AG09309 (cell line): Measurements from ENCODE around the gene GCAT.

ENCODE experiments used
- DNase-seq: peaks from one replicate; pipeline ENCODE4 v3.0.0-alpha.2; 2010; ENCODE audit warnings: low read depth
- H3K4me3 ChIP-seq: 2 replicates; pipeline ENCODE4 v1.5.1; 2011; ENCODE audit warnings: mild to moderate bottlenecking, low read depth, low read length, moderate library complexity; ENCODE audit not compliant: control insufficient read depth
- TF ChIP-seq, protein P1 (sequence below): IDR thresholded peaks from 2 replicates; pipeline ENCODE4 v1.5.1; 2011; ENCODE audit warnings: mild to moderate bottlenecking, low read depth, low read length, inconsistent platforms; ENCODE audit not compliant: insufficient read depth, control insufficient read depth; ENCODE audit errors: missing control alignments

The GCAT gene

DNA sequence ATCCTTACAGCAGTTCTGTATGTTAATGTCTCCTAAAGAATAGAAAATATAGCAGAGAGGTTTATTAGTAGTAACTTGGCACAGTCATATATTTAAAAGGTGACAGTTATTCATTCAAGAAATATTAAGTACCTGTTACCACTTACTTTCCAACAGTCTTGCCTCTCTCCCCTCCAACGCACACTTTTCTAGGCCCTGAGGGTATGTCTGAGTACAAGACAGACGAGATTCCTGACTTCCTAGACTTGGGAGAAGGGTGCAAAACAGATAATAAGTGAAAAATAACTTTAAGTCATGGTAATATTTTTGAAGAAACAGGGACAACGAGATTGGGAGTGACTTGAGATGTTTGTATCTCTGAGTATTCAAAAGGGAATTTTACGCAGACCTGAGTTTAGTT is 43.1 kb downstream of the GCAT start:
- no peak for DNase-seq
- TF ChIP-seq, protein P1, sequence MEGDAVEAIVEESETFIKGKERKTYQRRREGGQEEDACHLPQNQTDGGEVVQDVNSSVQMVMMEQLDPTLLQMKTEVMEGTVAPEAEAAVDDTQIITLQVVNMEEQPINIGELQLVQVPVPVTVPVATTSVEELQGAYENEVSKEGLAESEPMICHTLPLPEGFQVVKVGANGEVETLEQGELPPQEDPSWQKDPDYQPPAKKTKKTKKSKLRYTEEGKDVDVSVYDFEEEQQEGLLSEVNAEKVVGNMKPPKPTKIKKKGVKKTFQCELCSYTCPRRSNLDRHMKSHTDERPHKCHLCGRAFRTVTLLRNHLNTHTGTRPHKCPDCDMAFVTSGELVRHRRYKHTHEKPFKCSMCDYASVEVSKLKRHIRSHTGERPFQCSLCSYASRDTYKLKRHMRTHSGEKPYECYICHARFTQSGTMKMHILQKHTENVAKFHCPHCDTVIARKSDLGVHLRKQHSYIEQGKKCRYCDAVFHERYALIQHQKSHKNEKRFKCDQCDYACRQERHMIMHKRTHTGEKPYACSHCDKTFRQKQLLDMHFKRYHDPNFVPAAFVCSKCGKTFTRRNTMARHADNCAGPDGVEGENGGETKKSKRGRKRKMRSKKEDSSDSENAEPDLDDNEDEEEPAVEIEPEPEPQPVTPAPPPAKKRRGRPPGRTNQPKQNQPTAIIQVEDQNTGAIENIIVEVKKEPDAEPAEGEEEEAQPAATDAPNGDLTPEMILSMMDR: no peak
- H3K4me3 ChIP-seq: no peak overlapping the region

DNA sequence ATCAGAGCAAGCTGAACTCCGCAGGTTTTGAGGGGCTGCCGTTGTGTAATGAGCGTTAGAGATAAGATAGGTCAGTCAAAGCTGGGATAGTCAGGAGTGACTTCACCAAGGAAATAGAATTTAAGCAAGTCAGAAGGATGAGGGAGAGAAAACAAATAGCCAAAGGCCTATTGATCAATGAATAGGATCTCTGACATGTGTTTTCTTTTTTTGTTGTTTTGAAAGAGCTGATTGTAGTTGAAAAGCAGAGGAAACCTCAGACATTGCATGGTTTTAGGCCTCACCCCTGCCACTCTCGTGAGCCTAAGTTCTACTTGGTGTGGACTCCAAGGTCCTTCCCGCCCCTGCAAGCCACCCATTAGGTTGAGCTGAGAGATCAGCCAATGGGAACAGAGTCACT is 44.7 kb downstream of the GCAT start:
- DNase-seq: no peak
- TF ChIP-seq, protein P1: no peak
- H3K4me3 ChIP-seq: no peak overlapping the region

- DNase-seq: no peak
- H3K4me3 ChIP-seq: no peak overlapping the region
- TF ChIP-seq, protein P1: no peak
These were observed 47.2 kb downstream of the GCAT start for GRCh38 chr22:37854946-37855345.

DNA sequence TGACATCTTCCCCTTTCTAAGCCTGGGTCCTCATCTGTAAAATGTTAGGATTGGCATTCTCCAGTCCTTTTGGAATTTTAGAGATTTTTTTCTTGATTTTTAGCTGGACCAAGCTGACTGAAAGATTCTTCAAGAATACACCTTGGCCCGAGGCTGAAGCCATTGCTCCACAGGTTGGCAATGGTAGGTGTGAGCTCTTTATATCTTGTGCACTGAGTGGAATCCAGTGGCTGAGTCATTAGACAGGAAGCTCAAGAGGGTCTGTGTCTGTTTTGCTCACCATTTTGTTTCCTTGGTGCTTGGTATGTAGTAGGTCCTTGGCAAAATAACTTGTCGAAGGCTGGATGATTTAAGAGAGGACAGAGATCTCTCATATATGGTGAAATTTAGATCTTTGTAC is 47.7 kb downstream of the GCAT start:
- DNase-seq: no peak
- H3K4me3 ChIP-seq: no peak overlapping the region
- TF ChIP-seq, protein P1: no peak

- TF ChIP-seq, protein P1: no peak
- no peak for DNase-seq
- no peak overlapping the region for H3K4me3 ChIP-seq
These were observed 53.2 kb downstream of the GCAT start for GRCh38 chr22:37860796-37861421.

GRCh38 chr22:37862570-37863325 is 55.0 kb downstream of the GCAT start:
- H3K4me3 ChIP-seq: no peak overlapping the region
- TF ChIP-seq, protein P1: no peak
- no peak for DNase-seq
